GM19452 (cell line): ENCODE data around the gene COPZ1.
A peak's percentile ranks its signal among the peaks of the same experiment; 100 is the strongest.
"Not testable (repeated sequence)": the region's sequence is repeated elsewhere in the genome, so short reads cannot be mapped to it uniquely, and the experiment has no call there.

Experiments used
- ATAC-seq: cut with Tn5 transposase; IDR thresholded peaks from one replicate; pipeline ENCODE4 v1.9.1; 2021; ENCODE audit not compliant: unreplicated experiment

COPZ1 gene

DNA sequence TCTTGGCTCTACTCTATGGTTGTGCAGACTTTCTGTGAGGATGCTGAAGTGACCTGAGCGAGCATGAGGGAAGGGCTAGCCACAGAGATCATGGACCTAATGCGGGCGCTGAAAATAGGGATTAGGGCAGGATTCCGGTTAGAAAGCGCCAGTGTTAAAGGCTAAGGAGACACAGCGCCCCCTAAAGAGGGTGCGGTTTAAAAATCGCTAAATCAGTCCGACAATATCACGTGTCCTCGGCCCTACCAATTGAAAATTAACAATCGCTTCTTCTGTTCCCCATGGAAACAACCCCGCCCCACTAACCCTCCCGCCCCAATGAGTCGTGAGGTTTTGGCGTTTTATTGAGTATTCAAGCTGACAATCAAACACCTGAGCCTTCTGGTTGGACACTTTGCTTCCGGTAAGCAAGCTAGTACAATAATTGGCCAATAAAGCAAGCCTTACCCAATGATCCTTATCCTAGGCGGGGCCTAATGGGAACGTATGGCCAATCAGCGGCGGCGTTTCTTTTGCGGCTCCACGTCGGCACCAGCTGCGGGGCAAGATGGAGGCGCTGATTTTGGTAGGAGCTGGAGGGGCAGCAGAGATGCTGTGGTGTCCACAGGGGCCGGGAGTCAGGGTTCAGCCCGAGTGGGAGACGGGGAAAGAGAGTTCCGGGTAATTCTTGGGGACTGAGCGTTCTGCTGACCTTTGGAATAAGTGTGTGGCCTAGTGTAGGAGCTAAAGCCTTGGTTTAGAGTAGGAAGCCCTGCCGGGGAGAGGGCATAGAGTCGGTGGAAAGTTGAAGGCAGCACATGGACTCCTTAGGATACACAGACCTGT, at the start of gene COPZ1:
COPZ1 (plus strand) TSS at position 515 of the 825 bp plus-strand sequence; CDS start at position 548, 33 bp downstream.
- ATAC-seq: peak; percentile 99

GRCh38 chr12:54276368-54276767, 48.6 kb upstream of the COPZ1 start:
- ATAC-seq: no peak

GRCh38 chr12:54277823-54278276, 47.1 kb upstream of the COPZ1 start:
- no peak for ATAC-seq

DNA sequence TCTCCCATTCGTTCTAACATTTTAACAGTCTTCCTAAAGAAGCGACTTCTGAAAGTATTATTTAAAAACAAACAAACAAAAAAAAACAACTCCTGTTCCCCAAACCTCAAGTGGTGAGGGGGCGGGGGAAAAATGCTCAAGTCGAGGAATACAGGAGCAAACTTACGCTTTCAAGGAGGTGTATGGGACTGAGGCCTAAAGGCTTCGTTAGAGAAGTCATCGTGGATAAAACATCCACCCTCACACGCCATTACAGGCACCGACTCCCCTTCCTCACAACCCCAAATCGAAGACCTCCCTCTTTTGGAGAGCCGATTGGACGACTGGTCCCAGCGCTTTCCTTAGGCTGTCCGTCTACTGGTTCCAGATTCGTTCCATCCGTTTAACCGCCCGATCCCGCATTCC, 45.7 kb upstream of the COPZ1 start:
- ATAC-seq: no peak

DNA sequence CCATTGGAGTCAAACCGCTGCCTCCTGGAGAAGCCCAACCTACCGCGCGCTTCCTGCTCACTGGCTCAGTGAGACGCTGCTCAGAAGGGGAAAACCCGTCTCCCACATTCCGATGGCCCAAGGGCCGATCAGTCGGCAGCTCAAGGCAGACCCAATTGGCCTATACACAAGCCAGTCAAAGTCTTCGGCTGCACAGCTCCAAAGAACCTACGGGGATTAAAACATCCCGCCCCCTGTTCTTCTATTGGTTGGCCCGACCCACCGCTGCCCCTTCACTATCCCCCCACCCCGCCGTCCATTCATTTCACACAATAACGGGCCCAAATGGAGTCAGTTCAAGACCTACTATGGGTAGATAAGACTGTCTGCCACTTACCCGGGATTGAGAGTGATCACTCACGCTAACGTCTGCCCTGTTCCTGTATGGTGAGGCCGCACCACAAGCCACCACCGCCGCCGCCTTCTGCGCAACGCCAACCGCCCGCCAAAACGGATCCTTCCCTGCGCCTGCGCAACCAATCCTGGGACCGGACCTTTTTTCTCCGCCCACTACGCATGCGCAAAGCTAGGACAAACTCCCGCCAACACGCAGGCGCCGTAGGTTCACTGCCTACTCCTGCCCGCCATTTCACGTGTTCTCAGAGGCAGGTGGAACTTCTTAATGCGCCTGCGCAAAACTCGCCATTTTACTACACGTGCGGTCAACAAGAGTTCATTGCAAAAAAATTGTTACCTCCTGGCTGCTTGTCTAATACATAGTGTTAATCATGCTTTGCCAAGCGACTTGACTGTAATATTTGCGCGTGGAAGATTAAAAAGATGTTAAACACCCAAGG, 45.1 kb upstream of the COPZ1 start, which contains the start of gene CBX5:
CBX5 (minus strand) TSS at position 491 of the 836 bp plus-strand sequence. CDS start 22,472 bp downstream, outside the sequence.
- ATAC-seq: peak; percentile 69

DNA sequence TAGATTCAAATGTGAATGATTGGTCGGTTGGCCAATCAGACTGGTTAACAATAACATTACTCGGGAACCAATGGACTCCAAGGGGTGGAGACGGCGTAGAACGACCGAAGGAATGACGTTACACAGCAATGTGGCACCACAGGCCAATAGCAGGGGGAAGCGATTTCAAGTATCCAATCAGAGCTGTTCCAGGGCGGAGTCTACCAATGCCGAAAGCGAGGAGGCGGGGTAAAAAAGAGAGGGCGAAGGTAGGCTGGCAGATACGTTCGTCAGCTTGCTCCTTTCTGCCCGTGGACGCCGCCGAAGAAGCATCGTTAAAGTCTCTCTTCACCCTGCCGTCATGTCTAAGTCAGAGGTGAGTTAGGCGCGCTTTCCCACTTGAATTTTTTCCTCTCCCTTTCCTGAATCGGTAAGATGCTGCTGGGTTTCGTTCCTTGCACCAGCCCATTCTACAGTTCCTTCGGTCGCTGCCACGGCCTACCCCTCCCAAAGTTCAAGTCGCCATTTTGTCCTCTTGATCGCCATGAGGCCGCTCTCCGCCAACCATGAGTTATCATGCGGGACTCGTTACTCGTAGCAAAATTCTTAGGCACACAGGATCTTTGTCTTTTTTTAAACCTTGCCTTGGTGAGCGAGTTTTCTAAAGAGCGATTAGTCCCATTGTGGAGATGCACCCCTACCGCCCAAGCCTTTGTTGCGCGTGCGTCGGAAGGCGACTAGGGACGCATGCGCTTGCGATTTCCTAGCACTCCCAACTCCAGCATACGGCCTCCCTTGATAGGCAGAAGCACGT, 44.3 kb upstream of the COPZ1 start, which contains the start of gene HNRNPA1:
HNRNPA1 (plus strand) TSS at position 259 of the 793 bp plus-strand sequence; CDS start at position 341, 82 bp downstream.
- peak; percentile 83 for ATAC-seq

- ATAC-seq: not testable (repeated sequence)
Observed at GRCh38 chr12:54281261-54281638, 43.7 kb upstream of the COPZ1 start.

GRCh38 chr12:54281694-54282093, 43.2 kb upstream of the COPZ1 start:
- not testable (repeated sequence) for ATAC-seq

DNA sequence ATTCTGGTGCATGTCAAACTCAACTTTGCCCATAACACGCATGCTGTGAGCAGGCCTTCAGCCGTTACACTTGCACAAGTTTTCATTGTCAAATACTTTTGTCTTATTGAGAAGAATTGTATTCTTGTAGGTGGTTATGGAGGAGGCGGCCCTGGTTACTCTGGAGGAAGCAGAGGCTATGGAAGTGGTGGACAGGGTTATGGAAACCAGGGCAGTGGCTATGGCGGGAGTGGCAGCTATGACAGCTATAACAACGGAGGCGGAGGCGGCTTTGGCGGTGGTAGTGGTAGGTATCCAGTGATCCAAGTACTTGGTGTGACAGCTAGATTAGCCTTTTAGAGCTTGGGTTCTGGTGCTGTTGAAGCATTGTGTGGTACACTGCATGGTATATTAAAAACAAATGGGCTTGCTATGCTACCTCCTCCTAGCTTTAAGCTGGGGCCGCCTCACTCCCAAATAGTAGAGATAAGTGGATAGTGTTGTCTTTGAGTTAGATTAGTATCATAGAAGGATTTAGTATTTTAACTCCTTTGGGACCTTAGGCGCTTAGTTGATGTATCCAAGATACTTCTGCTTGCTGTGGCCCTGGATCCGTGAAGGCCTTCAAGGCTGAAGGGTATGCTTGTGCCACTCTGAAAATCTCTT, 41.9 kb upstream of the COPZ1 start:
- no peak for ATAC-seq

DNA sequence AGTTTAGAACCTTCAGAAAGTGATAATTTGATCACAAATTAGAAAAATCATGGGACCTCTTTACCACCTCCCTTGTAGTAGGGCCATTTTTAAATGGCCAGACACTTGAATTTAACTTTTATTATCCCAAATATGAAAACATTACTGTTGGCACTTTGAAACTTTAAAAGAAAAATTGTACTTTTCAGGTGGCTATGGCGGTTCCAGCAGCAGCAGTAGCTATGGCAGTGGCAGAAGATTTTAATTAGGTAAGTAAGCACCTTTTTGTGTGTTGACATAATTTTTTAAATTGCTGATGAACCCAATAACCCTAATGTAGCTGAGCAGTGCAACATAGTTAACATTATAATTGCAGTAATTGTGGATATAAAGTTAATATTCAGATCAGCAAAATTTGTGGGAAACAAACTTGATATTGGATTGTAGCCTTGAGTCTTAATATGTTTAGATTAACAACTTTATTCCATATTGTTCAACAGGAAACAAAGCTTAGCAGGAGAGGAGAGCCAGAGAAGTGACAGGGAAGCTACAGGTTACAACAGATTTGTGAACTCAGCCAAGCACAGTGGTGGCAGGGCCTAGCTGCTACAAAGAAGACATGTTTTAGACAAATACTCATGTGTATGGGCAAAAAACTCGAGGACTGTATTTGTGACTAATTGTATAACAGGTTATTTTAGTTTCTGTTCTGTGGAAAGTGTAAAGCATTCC, 40.7 kb upstream of the COPZ1 start:
- not testable (repeated sequence) for ATAC-seq

DNA sequence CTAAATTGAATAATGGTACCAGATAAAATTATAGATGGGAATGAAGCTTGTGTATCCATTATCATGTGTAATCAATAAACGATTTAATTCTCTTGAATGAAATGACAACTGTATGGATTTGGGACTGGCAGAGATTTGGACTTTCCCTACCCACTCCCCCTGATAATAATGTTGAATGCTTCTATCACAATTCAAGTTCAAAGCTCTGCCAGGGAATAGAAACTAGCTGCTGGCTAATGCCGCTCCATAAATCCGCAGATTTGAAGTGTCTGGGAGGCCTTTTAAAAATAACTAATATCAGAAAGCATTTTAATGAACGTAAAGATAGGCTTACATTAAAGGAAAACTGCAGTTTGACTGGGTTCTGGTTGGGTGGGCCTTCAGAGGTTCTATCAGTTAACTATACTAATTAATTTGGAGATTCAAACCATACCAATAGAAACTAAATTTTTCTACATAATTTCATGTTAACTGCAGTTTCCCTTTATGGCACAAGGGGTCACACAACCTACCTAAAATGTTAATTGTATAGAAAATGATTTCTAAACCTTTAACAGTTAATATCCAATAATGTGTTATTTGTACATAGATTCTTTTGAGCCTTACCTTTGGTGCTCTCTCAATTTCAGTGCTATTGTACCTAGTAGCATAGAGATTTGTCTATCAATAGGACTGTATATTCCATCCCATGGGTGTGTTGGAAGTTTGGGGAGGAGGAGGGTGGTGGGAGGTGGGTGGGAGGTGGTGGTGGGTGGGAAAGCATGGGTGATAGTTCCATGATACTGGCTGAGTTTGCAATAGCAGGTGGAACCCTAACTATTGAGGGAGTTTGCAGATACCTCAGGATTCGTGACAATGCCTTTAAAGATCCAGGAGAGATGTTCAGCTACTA, 39.5 kb upstream of the COPZ1 start:
- ATAC-seq: no peak

DNA sequence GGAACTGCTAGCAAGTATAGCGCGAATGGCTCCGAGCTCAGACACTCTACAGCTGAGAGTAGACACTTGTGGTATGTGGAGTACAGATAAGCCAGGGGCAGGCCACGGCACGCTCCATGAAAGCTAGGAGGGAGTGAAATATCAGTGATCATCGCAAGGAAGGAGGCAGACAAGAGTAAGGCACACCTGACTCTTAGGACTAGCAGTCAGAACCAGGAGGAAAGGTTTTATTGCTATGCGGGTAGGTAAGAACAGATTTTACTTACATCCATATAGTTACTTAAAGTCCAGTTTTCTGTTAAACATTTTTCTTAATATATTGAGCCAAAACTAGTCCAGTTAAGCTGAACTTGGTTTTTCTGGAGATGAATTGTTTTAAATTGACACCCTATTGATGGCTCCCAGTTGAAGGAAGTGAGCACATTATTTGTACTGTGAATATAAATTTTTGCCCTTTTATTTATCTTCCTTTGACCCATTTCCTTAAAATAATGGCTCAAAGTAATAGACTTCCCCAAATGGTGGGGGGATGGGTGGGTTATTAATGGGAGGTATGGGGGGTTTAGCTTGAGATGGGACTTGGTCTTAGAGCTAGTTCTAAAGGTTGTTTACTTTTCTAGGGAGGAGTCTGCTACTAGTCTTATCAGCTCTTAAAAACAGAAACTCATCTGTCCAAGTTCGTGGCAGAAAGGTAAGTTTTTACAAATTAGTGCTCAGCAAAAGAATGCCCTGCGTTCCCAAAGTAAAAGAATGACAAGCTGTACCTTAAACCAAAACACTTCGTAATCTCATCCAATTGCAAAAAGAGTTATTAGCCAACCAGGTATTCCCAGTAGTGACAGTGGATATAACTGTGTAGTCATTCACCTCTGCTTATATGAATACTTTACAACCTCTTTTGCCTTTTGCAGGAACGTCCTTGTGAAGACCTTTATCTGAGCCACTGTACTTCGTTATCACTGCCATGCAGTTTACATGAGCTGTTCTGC, 38.6 kb upstream of the COPZ1 start:
- ATAC-seq: no peak

DNA sequence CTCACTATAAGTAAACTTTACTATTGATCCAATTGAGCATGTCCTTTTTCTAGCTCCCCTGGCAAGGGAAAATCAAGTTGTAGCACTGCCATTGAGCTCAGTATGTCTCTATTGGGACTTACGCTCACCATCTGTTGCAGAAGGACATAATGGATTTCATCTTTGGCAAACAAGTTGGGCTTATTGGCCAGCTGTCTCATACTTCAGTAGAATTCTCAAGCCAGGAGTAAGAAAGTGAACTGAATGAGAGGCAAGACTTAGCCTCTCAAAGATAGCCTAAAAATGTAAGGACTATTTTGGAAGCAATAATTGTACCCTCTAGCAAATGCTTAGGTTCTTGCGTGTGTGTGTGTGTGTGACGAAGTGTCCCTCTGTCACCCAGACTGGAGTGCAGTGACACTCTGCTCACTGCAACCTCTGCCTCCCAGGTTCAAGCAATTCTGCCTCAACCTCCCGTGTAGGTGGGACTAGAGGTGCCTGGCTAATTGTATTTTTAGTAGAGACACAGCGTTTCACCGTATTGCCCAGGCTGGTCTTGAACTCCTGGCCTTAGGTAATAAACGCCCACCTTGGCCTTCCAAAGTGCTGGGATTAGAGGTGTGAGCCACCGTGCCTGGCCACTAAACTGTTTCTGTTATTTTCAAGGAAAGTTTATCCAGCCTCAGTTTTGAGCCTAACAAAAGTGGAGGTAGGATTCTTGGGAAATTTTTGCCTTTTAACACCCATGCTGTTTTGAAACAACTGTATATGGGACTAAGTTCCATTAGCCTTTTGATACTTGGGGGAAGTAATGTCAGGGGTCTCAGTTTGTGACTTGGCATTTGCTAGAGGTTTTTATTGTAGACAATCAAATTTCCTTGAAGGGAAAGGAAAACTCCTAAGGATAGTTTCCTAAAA, 37.4 kb upstream of the COPZ1 start:
- no peak for ATAC-seq

DNA sequence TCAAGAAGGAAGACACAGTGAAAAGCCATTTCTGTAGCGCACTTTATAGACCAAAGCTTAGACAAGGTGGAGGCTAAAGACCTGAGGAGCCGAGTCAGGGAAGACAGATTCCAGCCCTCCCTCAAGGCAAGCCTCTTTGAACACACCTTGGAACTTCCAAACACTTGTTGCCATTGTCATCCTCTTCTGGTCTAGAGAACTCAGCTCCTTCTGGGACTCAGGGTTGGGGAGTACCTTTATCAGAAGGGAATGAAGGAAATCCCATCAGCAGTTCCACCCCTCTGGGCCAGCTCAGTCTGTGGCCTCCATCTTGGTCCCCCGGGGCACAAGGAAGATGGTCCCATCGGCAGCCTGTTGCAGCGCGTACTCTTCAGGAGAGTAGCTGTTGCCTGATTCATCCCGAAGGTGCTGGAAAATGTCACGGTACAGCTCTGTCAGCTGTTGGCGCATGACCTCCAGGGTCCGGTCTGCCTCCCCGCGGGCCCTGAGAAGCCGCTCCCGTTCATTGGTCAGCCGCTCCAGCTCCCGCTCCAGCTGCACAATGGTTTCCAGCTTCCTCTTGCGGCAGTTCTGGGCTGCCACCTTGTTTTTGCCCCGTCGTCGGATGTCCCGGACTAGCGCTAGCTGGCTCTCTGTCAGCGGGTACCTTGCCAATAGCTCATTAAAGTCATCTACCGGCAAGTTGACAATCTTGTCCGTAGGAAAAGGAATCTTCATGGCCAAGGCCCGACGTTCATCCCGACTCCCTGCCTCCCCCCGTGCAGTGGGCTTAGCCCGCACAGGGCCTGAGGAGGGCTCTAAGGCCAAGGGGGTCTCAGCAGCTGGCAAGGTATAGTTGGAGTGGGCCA, 32.6 kb upstream of the COPZ1 start:
- no peak for ATAC-seq

- ATAC-seq: no peak
Observed at GRCh38 chr12:54292931-54293241, 32.0 kb upstream of the COPZ1 start.
